IMR-90 (cell line): ENCODE data around the gene TRPV4. TPM values are rescaled to one million over a fixed set of nuclear protein-coding genes. Genes with fewer than 3 reads are reported as not detected.

Experiments
- ATAC-seq: fragments of 200-7000 bp; cut with Tn5 transposase; 2 replicates; pipeline ENCODE4 v1.9.1; 2020; ENCODE audit warnings: low read depth, mild to moderate bottlenecking, moderate library complexity
- BruUV-seq: library from RNA; stranded (reverse); fragments of 400-500 nt; replicated peaks from 2 replicates; lab custom pipeline; 2021; lab: Mats Ljungman, UMichigan
- CTCF ChIA-PET: fragments of 300-600 bp; formaldehyde crosslinking; extraction: SDS; loops from one replicate; lab custom pipeline; 2021; ENCODE audit warnings: antibody characterized with exemption; lab: Yijun Ruan, JAX
- POLR2A ChIA-PET: fragments of 300-600 bp; sonication (Branson Sonifier 250); formaldehyde crosslinking; loops from one replicate; lab custom pipeline; 2022; ENCODE audit warnings: antibody characterized with exemption; ENCODE audit not compliant: unreplicated experiment; lab: Charles Lee
- DNase-seq: peaks from one replicate; pipeline ENCODE4 v3.0.0; 2013
- H2AFZ ChIP-seq: replicated peaks from 2 replicates; pipeline ENCODE3; 2013; ENCODE audit warnings: low read length, mild to moderate bottlenecking; ENCODE audit not compliant: poor library complexity
- H2AK5ac ChIP-seq: 2 replicates; pipeline ENCODE4 v1.6.1; 2013; ENCODE audit warnings: low read depth, low read length, inconsistent platforms
- H2AK9ac ChIP-seq: replicated peaks from 2 replicates; pipeline ENCODE3; 2013; ENCODE audit warnings: mild to moderate bottlenecking, low read depth, low read length, moderate library complexity; ENCODE audit not compliant: poor library complexity
- H2BK120ac ChIP-seq: 2 replicates; pipeline ENCODE4 v1.6.1; 2013; ENCODE audit warnings: low read depth, low read length, inconsistent platforms
- H2BK15ac ChIP-seq: 3 replicates; pipeline ENCODE4 v1.6.1; 2013; ENCODE audit warnings: low read depth, low read length, inconsistent platforms
- H2BK20ac ChIP-seq: 2 replicates; pipeline ENCODE4 v1.6.1; 2013; ENCODE audit warnings: low read depth, mild to moderate bottlenecking, inconsistent platforms, low read length, moderate library complexity
- H2BK5ac ChIP-seq: 2 replicates; pipeline ENCODE4 v1.6.1; 2013; ENCODE audit warnings: mild to moderate bottlenecking, low read depth, low read length, inconsistent platforms; ENCODE audit not compliant: poor library complexity, severe bottlenecking
- H3K14ac ChIP-seq: replicated peaks from 2 replicates; pipeline ENCODE4 v1.6.1; 2013; ENCODE audit warnings: low read depth, low read length, inconsistent platforms
- H3K18ac ChIP-seq: 2 replicates; pipeline ENCODE4 v1.6.1; 2013; ENCODE audit warnings: low read depth, low read length, control low read depth
- H3K23ac ChIP-seq: 2 replicates; pipeline ENCODE4 v1.6.1; 2013; ENCODE audit warnings: low read depth, low read length, inconsistent platforms
- H3K27ac ChIP-seq: 2 replicates; pipeline ENCODE4 v1.5.1; 2013; ENCODE audit warnings: mild to moderate bottlenecking, control low read depth, low read length; ENCODE audit not compliant: insufficient read depth
- H3K27me3 ChIP-seq: 2 replicates; pipeline ENCODE4 v1.6.1; 2013; ENCODE audit warnings: low read length; ENCODE audit not compliant: control insufficient read depth, insufficient read depth
- H3K36me3 ChIP-seq: 2 replicates; pipeline ENCODE4 v1.6.1; 2013; ENCODE audit warnings: low read length, mixed read lengths; ENCODE audit not compliant: control insufficient read depth, insufficient read depth
- H3K4ac ChIP-seq: 2 replicates; pipeline ENCODE4 v1.6.1; 2013; ENCODE audit warnings: low read depth, low read length, inconsistent platforms
- H3K4me1 ChIP-seq: 2 replicates; pipeline ENCODE4 v1.6.1; 2013; ENCODE audit warnings: low read length, mixed read lengths; ENCODE audit not compliant: control insufficient read depth, insufficient read depth
- H3K4me2 ChIP-seq: 2 replicates; pipeline ENCODE4 v1.6.1; 2013; ENCODE audit warnings: low read depth, mild to moderate bottlenecking, control low read depth, low read length, moderate library complexity
- H3K4me3 ChIP-seq: 2 replicates; pipeline ENCODE4 v1.5.1; 2013; ENCODE audit warnings: low read depth, mild to moderate bottlenecking, control low read depth, low read length, moderate library complexity; ENCODE audit not compliant: insufficient read depth
- H3K56ac ChIP-seq: 2 replicates; pipeline ENCODE4 v1.6.1; 2013; ENCODE audit warnings: low read length, inconsistent platforms; ENCODE audit not compliant: insufficient read depth; ENCODE audit errors: extremely low read depth
- H3K79me1 ChIP-seq, 2 experiments: 2 replicates each; pipeline ENCODE4 v1.6.1; 2013; ENCODE audit warnings: low read length in 2 of 2, inconsistent platforms in 1 of 2, low read depth in 1 of 2
- H3K9ac ChIP-seq: 2 replicates; pipeline ENCODE4 v1.6.1; 2013; ENCODE audit warnings: low read depth, low read length, control low read depth
- H3K9me1 ChIP-seq: 2 replicates; pipeline ENCODE4 v1.6.1; 2013; ENCODE audit warnings: low read length, inconsistent platforms; ENCODE audit not compliant: insufficient read depth
- H3K9me3 ChIP-seq: 2 replicates; pipeline ENCODE4 v1.6.1; 2013; ENCODE audit warnings: low read length; ENCODE audit not compliant: control insufficient read depth, insufficient read depth
- H4K20me1 ChIP-seq: 2 replicates; pipeline ENCODE4 v1.6.1; 2013; ENCODE audit warnings: low read length, inconsistent platforms; ENCODE audit not compliant: insufficient read depth
- H4K5ac ChIP-seq: 2 replicates; pipeline ENCODE4 v1.6.1; 2013; ENCODE audit warnings: mild to moderate bottlenecking, low read depth, low read length, control low read depth
- H4K8ac ChIP-seq, 2 experiments: 2 replicates each; pipeline ENCODE4 v1.6.1; 2013; ENCODE audit warnings: low read depth in 2 of 2, low read length in 2 of 2, control low read depth in 1 of 2, inconsistent platforms in 1 of 2
- H4K91ac ChIP-seq: 2 replicates; pipeline ENCODE4 v1.6.1; 2013; ENCODE audit warnings: low read depth, low read length, inconsistent platforms; ENCODE audit not compliant: insufficient read depth
- BHLHE40 ChIP-seq: fragments of 150-350 bp; IDR thresholded peaks from 2 replicates; pipeline ENCODE4 v1.6.1; 2016; ENCODE audit warnings: mild to moderate bottlenecking, low read depth, low read length
- CEBPB ChIP-seq: IDR thresholded peaks from 2 replicates; pipeline ENCODE4 v1.6.1; 2012; ENCODE audit warnings: low read depth, low read length, improper control_type of control experiment
- CHD1 ChIP-seq: IDR thresholded peaks from 2 replicates; pipeline ENCODE4 v1.6.1; 2012; ENCODE audit warnings: low read depth, low read length, improper control_type of control experiment
- CTCF ChIP-seq: conservative IDR thresholded peaks from 2 replicates; pipeline ENCODE4 v1.5.1; 2012; ENCODE audit warnings: mild to moderate bottlenecking, low read depth, low read length, improper control_type of control experiment
- ELK1 ChIP-seq: fragments of 150-350 bp; IDR thresholded peaks from 2 replicates; pipeline ENCODE4 v1.6.1; 2016; ENCODE audit warnings: low read depth, mild to moderate bottlenecking, low read length, moderate library complexity, borderline replicate concordance
- FOS ChIP-seq: fragments of 150-350 bp; IDR thresholded peaks from 2 replicates; pipeline ENCODE4 v1.6.1; 2016; ENCODE audit warnings: low read depth, low read length
- MAFK ChIP-seq: IDR thresholded peaks from 2 replicates; pipeline ENCODE4 v1.6.1; 2012; ENCODE audit warnings: low read depth, low read length, improper control_type of control experiment
- MAZ ChIP-seq: IDR thresholded peaks from 2 replicates; pipeline ENCODE4 v1.6.1; 2012; ENCODE audit warnings: low read depth, mild to moderate bottlenecking, low read length, improper control_type of control experiment, moderate library complexity, borderline replicate concordance
- MXI1 ChIP-seq: IDR thresholded peaks from 2 replicates; pipeline ENCODE4 v1.6.1; 2012; ENCODE audit warnings: low read depth, mild to moderate bottlenecking, low read length, moderate library complexity, borderline replicate concordance
- NFE2L2 ChIP-seq: fragments of 150-350 bp; IDR thresholded peaks from 2 replicates; pipeline ENCODE4 v1.6.1; 2016; ENCODE audit warnings: low read depth, mild to moderate bottlenecking, low read length
- POLR2A ChIP-seq: IDR thresholded peaks from 2 replicates; pipeline ENCODE4 v1.6.1; 2012; ENCODE audit warnings: mild to moderate bottlenecking, low read depth, low read length
- RAD21 ChIP-seq: IDR thresholded peaks from 2 replicates; pipeline ENCODE4 v1.6.1; 2012; ENCODE audit warnings: low read length, improper control_type of control experiment
- RCOR1 ChIP-seq: IDR thresholded peaks from 2 replicates; pipeline ENCODE4 v1.6.1; 2012; ENCODE audit warnings: mild to moderate bottlenecking, low read length, improper control_type of control experiment; ENCODE audit not compliant: insufficient replicate concordance
- RFX5 ChIP-seq: IDR thresholded peaks from 2 replicates; pipeline ENCODE4 v1.8.0; 2012; ENCODE audit warnings: low read depth, mild to moderate bottlenecking, low read length, moderate library complexity
- WGBS, 2 experiments: methylation state at CpG; one replicate each; pipeline versions ENCODE4 v1.1.5 to v1.1.7; 2013; ENCODE audit warnings: missing lambda C conversion rate in 2 of 2; ENCODE audit not compliant: insufficient read length in 1 of 2; ENCODE audit errors: extremely low coverage in 2 of 2; 5-methylcytosine and 5-hydroxymethylcytosine counted together
- dilution Hi-C: fragments of 300-500 bp; cut with HindIII; formaldehyde crosslinking; loops from one replicate; pipeline ENCODE4 v1.14.3; 2018; ENCODE audit warnings: low sequenced_read_pairs; ENCODE audit not compliant: unreplicated experiment
- in situ Hi-C: fragments of 300-500 bp; cut with MboI; formaldehyde crosslinking; loops from 3 replicates; pipeline ENCODE4 v1.14.3; 2019; ENCODE audit warnings: low sequenced_read_pairs, inconsistent platforms, mixed read lengths
- intact Hi-C: fragments of 100-400 bp; cut with micrococcal nuclease; formaldehyde crosslinking; loops from 2 replicates; pipeline ENCODE4 v1.10.0; 2022
- polyA plus RNA-seq, 3 experiments: library from polyadenylated mRNA; depleted of rRNA; stranded (reverse); fragments of >200 nt; gene quantifications; 2 replicates each; pipeline ENCODE4 v1.2.3, GENCODE V29; 2012; ENCODE audit warnings: low replicate concordance in 1 of 3
- total RNA-seq: library from RNA; depleted of rRNA; stranded (reverse); fragments of >200 nt; gene quantifications from 2 replicates; pipeline ENCODE4 v1.2.3, GENCODE V29; 2012
- TF ChIP-seq, protein P1 (sequence below): fragments of 150-350 bp; IDR thresholded peaks from 2 replicates; pipeline ENCODE4 v1.6.1; 2017; ENCODE audit warnings: mild to moderate bottlenecking, antibody characterized with exemption, low read length, low read depth

The TRPV4 gene
- total and polyA plus RNA-seq, 2 of the 4 experiments (the other 2 are of a cell fraction) = 1.1 to 6.1 TPM

DNA sequence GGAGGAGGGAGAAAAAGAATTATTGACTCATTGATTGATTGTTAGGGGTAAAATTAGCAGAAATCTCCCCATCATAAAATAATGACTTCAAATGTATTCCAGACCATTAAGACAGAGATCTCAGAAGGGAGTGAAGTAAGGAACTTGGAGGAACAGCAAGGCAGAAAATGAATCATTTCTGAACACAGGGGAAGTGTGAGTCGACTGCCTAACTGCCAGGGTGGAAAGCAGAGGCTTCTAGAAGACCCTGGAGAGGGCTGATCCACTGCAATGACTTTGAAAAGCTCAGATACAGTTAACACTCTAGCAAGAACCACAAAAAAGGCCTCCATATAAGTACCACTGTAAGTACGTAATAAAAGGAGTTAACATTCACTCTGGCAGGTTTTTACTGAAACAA is 37.5 kb upstream of the TRPV4 start:
- Histone ChIP-seq H2BK120ac (no peak overlapping the region), H3K9ac (no peak overlapping the region), H3K23ac (no peak overlapping the region), H3K4me2 (no peak overlapping the region), H3K79me1 (peaks cover 29 to 61% of the 10 kb centered on the region in 2 experiments), H2BK15ac (no peak overlapping the region), H3K9me3 (no peaks in the 10 kb centered on the region), H4K5ac (no peak overlapping the region), H3K9me1 (peaks cover 24% of the 10 kb centered on the region), H3K18ac (no peak overlapping the region), H3K4me1 (no peaks in the 10 kb centered on the region; the same call in 1 of the 2 replicates), H2BK20ac (no peak overlapping the region), H3K36me3 (peaks cover 8% of the 10 kb centered on the region), H3K27me3 (no peaks in the 10 kb centered on the region), H2AK5ac (no peak overlapping the region), H4K91ac (no peak overlapping the region), H2AK9ac (no peak overlapping the region), H3K4ac (no peak overlapping the region), H3K27ac (no peak overlapping the region), H3K14ac (no peak overlapping the region), H2BK5ac (no peak overlapping the region), H2AFZ (no peak overlapping the region), H4K20me1 (peaks cover 10% of the 10 kb centered on the region), H4K8ac (no peak overlapping the region), H3K56ac (no peak overlapping the region), H3K4me3 (no peak overlapping the region)
- ATAC-seq (peak; percentile 77), DNase-seq (peak; percentile 74)
- intact Hi-C loops (no loop called here), dilution Hi-C loops (no loop called here), in situ Hi-C loops (no loop called here)
- BruUV-seq = no TSS peak
- POLR2A ChIA-PET = no interaction called here
- 50% methylated on average over 1 of the region's 2 CpGs; no CpG with 5 or more reads in 1 of the 2 experiments for WGBS, 2 experiments
- CTCF ChIA-PET = no interaction called here
- TF ChIP-seq FOS (no peak), CHD1 (no peak), POLR2A (no peak), ELK1 (no peak), MAZ (no peak), RAD21 (no peak), RCOR1 (no peak), CEBPB (no peak), RFX5 (no peak), CTCF (no peak), MXI1 (no peak), MAFK (no peak), BHLHE40 (no peak), NFE2L2 (no peak)
- TF ChIP-seq, protein P1, sequence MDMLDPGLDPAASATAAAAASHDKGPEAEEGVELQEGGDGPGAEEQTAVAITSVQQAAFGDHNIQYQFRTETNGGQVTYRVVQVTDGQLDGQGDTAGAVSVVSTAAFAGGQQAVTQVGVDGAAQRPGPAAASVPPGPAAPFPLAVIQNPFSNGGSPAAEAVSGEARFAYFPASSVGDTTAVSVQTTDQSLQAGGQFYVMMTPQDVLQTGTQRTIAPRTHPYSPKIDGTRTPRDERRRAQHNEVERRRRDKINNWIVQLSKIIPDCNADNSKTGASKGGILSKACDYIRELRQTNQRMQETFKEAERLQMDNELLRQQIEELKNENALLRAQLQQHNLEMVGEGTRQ = no peak
